GM12865 (cell line): Measurements from ENCODE around the gene PIWIL4.

Source experiments
- DNase-seq: peaks from one replicate; pipeline ENCODE4 v3.0.0; 2010; ENCODE audit warnings: low read depth
- H3K4me3 ChIP-seq: 2 replicates; pipeline ENCODE4 v1.5.1; 2011; ENCODE audit warnings: mild to moderate bottlenecking, low read depth, low read length, control low read depth
- CTCF ChIP-seq: IDR thresholded peaks from 2 replicates; pipeline ENCODE4 v1.5.1; 2011; ENCODE audit warnings: low read length, control low read depth, low read depth, inconsistent platforms; ENCODE audit not compliant: insufficient read depth; ENCODE audit errors: missing control alignments

The PIWIL4 gene

GRCh38 chr11:94537031-94537600 lies 30.1 kb upstream of the PIWIL4 start:
- TF ChIP-seq CTCF: no peak
- no peak for DNase-seq
- H3K4me3 ChIP-seq: no peak overlapping the region

GRCh38 chr11:94539420-94539819 lies 27.7 kb upstream of the PIWIL4 start:
- no peak for TF ChIP-seq CTCF
- H3K4me3 ChIP-seq: no peak overlapping the region
- no peak for DNase-seq

- peak within 1 kb of the TSS; percentile 76 for H3K4me3 ChIP-seq
- DNase-seq: peak; percentile 83
- TF ChIP-seq CTCF: no peak
Measured at GRCh38 chr11:94543695-94544645, 23.2 kb upstream of the PIWIL4 start, which contains the start of gene FUT4. TSS of gene FUT4 (plus strand) at chr11:94543921. CDS start at chr11:94544134, 213 bp downstream.

GRCh38 chr11:94544646-94545263 lies 22.4 kb upstream of the PIWIL4 start:
- TF ChIP-seq CTCF: no peak
- DNase-seq: no peak
- H3K4me3 ChIP-seq: peak overlapping the region; percentile 76

GRCh38 chr11:94545264-94546161 lies 21.7 kb upstream of the PIWIL4 start:
- no peak overlapping the region for H3K4me3 ChIP-seq
- DNase-seq: no peak
- TF ChIP-seq CTCF: no peak

- TF ChIP-seq CTCF: no peak
- DNase-seq: no peak
Measured at GRCh38 chr11:94546162-94546470, 21.1 kb upstream of the PIWIL4 start.

More at GRCh38 chr11:94546162-94546470, 21.1 kb upstream of the PIWIL4 start:
- H3K4me3 ChIP-seq: no peak overlapping the region
